GM18511 (cell line): ENCODE results near the gene LGALS16.
"Not testable (repeated sequence)": the region's sequence is repeated elsewhere in the genome, so short reads cannot be mapped to it uniquely, and the experiment has no call there.

Experiments used
- ATAC-seq: cut with Tn5 transposase; IDR thresholded peaks from one replicate; pipeline ENCODE4 v1.9.1; 2021; ENCODE audit warnings: mild to moderate bottlenecking, moderate library complexity; ENCODE audit not compliant: unreplicated experiment

Gene LGALS16

GRCh38 chr19:39677961-39678889, 22.5 kb downstream of the LGALS16 start:
- no peak for ATAC-seq

- peak; percentile 76 for ATAC-seq
These were observed 23.5 kb downstream of the LGALS16 start for GRCh38 chr19:39679056-39679790.

- peak; percentile 34 for ATAC-seq
These were observed 24.1 kb downstream of the LGALS16 start for GRCh38 chr19:39679791-39680168.

- no peak for ATAC-seq
These were observed 24.9 kb downstream of the LGALS16 start for GRCh38 chr19:39680593-39680992.

GRCh38 chr19:39681416-39681815, 25.7 kb downstream of the LGALS16 start:
- ATAC-seq = no peak

- ATAC-seq = no peak
These were observed 28.6 kb downstream of the LGALS16 start for GRCh38 chr19:39684267-39684666.

- no peak for ATAC-seq
These were observed 31.0 kb downstream of the LGALS16 start for GRCh38 chr19:39686739-39687138.

- not testable (repeated sequence) for ATAC-seq
These were observed 32.9 kb downstream of the LGALS16 start for GRCh38 chr19:39688637-39689036.

GRCh38 chr19:39692166-39692565, 36.5 kb downstream of the LGALS16 start:
- no peak for ATAC-seq

- ATAC-seq = no peak
These were observed 37.1 kb downstream of the LGALS16 start for GRCh38 chr19:39692822-39693221.

GRCh38 chr19:39695759-39696158, 40.0 kb downstream of the LGALS16 start:
- ATAC-seq = no peak

GRCh38 chr19:39696387-39696786, 40.7 kb downstream of the LGALS16 start:
- ATAC-seq = no peak

GRCh38 chr19:39698535-39698934, 42.8 kb downstream of the LGALS16 start:
- ATAC-seq = no peak

- ATAC-seq = no peak
These were observed 45.6 kb downstream of the LGALS16 start for GRCh38 chr19:39701291-39701690.

GRCh38 chr19:39704181-39705044, 48.7 kb downstream of the LGALS16 start, which contains the start of gene LGALS14:
LGALS14 (plus strand) TSS chr19:39704481; CDS start chr19:39704529, 48 bp downstream.
- no peak for ATAC-seq

- no peak for ATAC-seq
These were observed 50.0 kb downstream of the LGALS16 start for GRCh38 chr19:39705578-39706188.

- ATAC-seq = peak; percentile 58
These were observed 52.9 kb downstream of the LGALS16 start for GRCh38 chr19:39708594-39708993.

GRCh38 chr19:39709026-39709872, 53.5 kb downstream of the LGALS16 start:
- ATAC-seq = no peak
